HG03135 (cell line): ENCODE data around the gene POLR1G.
A peak's percentile ranks its signal among the peaks of the same experiment; 100 is the strongest.

ENCODE experiments used
- ATAC-seq: cut with Tn5 transposase; IDR thresholded peaks from one replicate; pipeline ENCODE4 v1.9.1; 2021; ENCODE audit warnings: mild to moderate bottlenecking, moderate library complexity; ENCODE audit not compliant: unreplicated experiment

POLR1G gene

DNA sequence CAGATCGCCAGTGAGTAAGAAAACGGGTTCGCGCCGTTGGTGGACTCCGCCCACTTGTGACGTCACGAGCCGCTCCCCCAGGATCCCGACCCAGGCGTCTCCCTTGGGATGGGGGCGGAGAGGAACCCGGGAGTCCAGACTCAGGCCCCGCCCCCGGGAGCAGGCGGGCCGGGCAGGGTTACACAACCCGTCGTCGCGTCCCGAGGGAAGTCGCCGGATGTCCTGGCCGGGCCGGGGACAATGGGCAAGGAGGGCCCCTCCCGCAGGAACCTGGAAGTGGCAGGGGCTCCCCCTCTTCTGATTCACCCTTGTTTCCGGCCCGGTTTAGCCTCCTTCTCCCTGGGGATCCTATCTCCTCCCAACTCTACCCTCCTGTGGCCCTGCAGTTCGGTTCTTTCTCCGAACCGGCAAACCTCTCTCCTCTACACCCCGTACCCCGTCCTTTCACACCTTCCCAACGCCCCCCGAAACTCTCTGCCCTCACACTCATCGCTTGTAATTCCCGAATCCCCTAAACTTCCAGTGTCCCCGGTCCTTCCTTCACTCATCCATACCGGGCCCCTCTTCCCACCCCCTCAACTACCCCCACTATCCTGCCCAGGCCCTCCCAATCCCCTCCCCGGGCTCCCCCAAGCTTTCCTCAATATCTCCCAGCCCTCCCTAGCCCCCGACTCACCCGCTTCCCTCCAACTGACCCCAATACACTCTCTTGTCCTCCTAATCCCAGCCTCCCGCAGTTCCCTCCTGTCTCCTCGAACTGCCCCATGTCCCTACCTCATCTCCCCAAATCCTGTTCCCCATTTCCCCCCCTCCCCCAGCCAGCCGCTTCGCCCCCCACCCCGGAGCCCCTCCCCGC lies 37.2 kb downstream of the POLR1G start:
- peak; percentile 38 for ATAC-seq

- ATAC-seq: peak; percentile 44
These were observed 38.0 kb downstream of the POLR1G start for GRCh38 chr19:45444318-45445041.

GRCh38 chr19:45445139-45445538 lies 38.7 kb downstream of the POLR1G start:
- no peak for ATAC-seq

GRCh38 chr19:45446295-45446694 lies 39.9 kb downstream of the POLR1G start:
- no peak for ATAC-seq

- ATAC-seq: no peak
These were observed 40.5 kb downstream of the POLR1G start for GRCh38 chr19:45446944-45447343.

GRCh38 chr19:45448425-45448756 lies 41.9 kb downstream of the POLR1G start:
- ATAC-seq: no peak

- ATAC-seq: no peak
These were observed 42.4 kb downstream of the POLR1G start for GRCh38 chr19:45448887-45449299.

DNA sequence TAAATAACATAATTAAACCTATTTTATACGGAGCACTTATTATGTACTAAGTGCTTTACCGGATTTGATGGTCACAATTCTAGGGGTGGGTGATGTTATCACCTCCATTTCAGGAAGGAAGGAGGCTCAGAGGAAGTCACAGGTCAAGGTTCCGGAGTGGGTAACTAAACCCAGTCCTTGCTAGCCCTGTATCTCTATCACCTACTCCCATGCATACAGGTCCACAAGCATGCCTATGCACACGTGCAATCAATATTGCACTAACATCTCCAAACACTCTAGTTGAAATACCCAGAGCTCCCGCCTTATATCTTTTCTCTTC lies 43.5 kb downstream of the POLR1G start:
- ATAC-seq: peak; percentile 25

- ATAC-seq: no peak
These were observed 44.8 kb downstream of the POLR1G start for GRCh38 chr19:45451131-45451849.

DNA sequence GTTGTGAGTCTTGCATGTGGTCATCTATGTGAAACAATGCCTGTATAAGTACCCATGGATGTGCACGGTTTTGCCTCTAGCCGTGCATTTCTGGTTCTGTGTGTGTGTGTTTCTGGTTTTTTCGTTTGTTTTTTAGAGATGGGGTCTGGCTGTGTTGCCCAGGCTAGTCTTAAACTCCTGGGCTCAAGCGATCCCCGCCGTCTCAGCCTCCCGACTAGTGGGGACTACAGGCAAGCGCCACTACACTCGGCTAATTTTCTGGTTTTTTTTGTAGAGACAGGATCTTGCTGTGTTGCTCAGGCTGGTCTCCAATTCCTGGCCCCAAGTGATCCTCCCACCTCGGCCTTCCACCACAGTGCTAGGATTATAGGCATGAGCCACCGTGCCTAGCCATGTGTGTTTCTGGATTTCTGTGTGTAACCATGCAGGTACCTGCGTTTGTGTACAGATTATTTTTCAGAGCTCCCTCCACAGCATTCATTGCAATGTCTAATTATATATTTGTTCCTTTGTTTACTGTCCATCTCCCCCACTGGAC lies 45.5 kb downstream of the POLR1G start:
- no peak for ATAC-seq

GRCh38 chr19:45455707-45456499 lies 49.5 kb downstream of the POLR1G start:
- no peak for ATAC-seq

DNA sequence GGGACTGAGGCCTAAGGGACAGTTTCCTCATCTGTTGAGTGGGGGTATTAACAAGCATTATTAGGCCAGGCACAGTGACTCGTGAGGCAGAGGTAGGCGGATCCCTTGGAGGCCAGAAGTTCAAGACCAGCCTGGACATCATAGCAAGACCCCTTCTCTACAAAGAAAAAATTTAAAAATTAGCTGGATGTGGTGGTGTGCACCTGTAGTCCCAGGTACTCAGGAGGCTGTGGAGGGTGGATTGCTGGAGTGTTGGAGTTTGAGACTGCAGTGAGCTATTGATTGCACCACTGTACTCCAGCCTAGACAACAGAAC lies 50.0 kb downstream of the POLR1G start:
- no peak for ATAC-seq

DNA sequence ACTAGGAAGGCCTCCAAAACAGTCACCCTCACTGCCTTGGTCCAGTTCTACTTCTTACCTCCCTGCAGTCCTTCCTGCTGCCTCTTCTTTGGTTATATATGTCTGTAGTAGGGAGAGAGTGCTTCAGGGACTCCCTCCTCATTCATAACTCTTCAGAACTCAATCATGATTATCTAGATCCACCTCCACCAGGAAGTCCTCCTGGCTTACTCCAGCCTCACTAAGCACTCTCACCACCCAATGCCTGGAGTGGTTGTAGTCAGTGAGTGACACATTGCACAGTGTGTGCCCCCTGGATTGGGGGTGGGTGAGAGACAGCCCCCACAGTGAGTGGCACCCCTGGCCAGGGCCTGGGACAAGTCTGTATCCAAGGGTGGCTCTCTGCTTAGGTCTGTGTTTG lies 51.3 kb downstream of the POLR1G start:
- no peak for ATAC-seq
